ENCODE data around the gene AMACR. TPM values are rescaled to one million over a fixed set of nuclear protein-coding genes. Genes with fewer than 3 reads are reported as not detected.

AMACR gene
- total RNA-seq, 2 experiments from 2014 or later = 6.6 to 9.5 TPM

- Mint-ChIP-seq H3K27me3 (no peaks in the 10 kb centered on the region), H3K36me3 (peaks cover 8% of the 10 kb centered on the region), H3K4me1 (no peaks in the 10 kb centered on the region), H3K27ac (no peak overlapping the region), H3K9me3 (ENCODE audit: low read depth) (no peaks in the 10 kb centered on the region), H3K4me3 (no peak overlapping the region)
- no peak for ATAC-seq
- DNase-seq = no peak
- CTCF ChIA-PET = no interaction called here
These were observed 22.2 kb upstream of the AMACR start for GRCh38 chr5:34030048-34030447.

- Mint-ChIP-seq H3K9me3 (ENCODE audit: low read depth) (no peaks in the 10 kb centered on the region), H3K4me1 (peaks cover 8% of the 10 kb centered on the region), H3K4me3 (no peak overlapping the region), H3K36me3 (peaks cover 5% of the 10 kb centered on the region), H3K27ac (no peak overlapping the region), H3K27me3 (no peaks in the 10 kb centered on the region)
- CTCF ChIA-PET = no interaction called here
- ATAC-seq (no peak), DNase-seq (no peak)
These were observed 20.5 kb upstream of the AMACR start for GRCh38 chr5:34028349-34028748.

GRCh38 chr5:34026089-34026761, 18.4 kb upstream of the AMACR start:
- Mint-ChIP-seq H3K4me3 (no peak overlapping the region), H3K9me3 (ENCODE audit: low read depth) (no peaks in the 10 kb centered on the region), H3K27me3 (no peaks in the 10 kb centered on the region), H3K36me3 (peaks cover 11% of the 10 kb centered on the region), H3K4me1 (peaks cover 27% of the 10 kb centered on the region), H3K27ac (no peak overlapping the region)
- CTCF ChIA-PET = no interaction called here
- ATAC-seq (no peak), DNase-seq (no peak)

GRCh38 chr5:34022121-34022705, 14.4 kb upstream of the AMACR start:
- no peaks in the 10 kb centered on the region for H3K9me3 Mint-ChIP-seq (ENCODE audit: low read depth)
- H3K27ac Mint-ChIP-seq = peak overlapping the region; percentile 87
- CTCF ChIA-PET = interaction anchor here (1.4 to 3.1 kb wide), 3 partner anchors 9 to 25 kb away, joined by 5 to 22 read pairs (median 8); partner anchors contain the start of gene AMACR
- H3K36me3 Mint-ChIP-seq = peaks cover 27% of the 10 kb centered on the region
- H3K4me3 Mint-ChIP-seq = no peak overlapping the region
- peaks cover 39% of the 10 kb centered on the region for H3K4me1 Mint-ChIP-seq
- ATAC-seq (peak; percentile 99), DNase-seq (peak; percentile 85)
- H3K27me3 Mint-ChIP-seq = no peaks in the 10 kb centered on the region

- Mint-ChIP-seq H3K27ac (peak overlapping the region; percentile 87), H3K4me1 (peaks cover 41% of the 10 kb centered on the region), H3K27me3 (no peaks in the 10 kb centered on the region), H3K9me3 (ENCODE audit: low read depth) (no peaks in the 10 kb centered on the region), H3K36me3 (peaks cover 27% of the 10 kb centered on the region), H3K4me3 (peak overlapping the region; percentile 13)
- CTCF ChIA-PET = interaction anchor here (1.7 to 3.1 kb wide), 2 partner anchors 9 to 25 kb away, joined by 8 to 22 read pairs; no protein-coding TSS in a partner anchor
- ATAC-seq = no peak
- DNase-seq = no peak
These were observed 13.5 kb upstream of the AMACR start for GRCh38 chr5:34021334-34021733.

- H3K36me3 Mint-ChIP-seq = peaks cover 27% of the 10 kb centered on the region
- peak overlapping the region; percentile 87 for H3K27ac Mint-ChIP-seq
- no peak for ATAC-seq
- CTCF ChIA-PET = interaction anchor here (0.6 to 3.1 kb wide), 2 partner anchors 12 to 24 kb away, joined by 3 to 22 read pairs; no protein-coding TSS in a partner anchor
- H3K4me3 Mint-ChIP-seq = no peak overlapping the region
- H3K27me3 Mint-ChIP-seq = no peaks in the 10 kb centered on the region
- H3K9me3 Mint-ChIP-seq (ENCODE audit: low read depth) = no peaks in the 10 kb centered on the region
- no peak for DNase-seq
- H3K4me1 Mint-ChIP-seq = peaks cover 45% of the 10 kb centered on the region
These were observed 12.9 kb upstream of the AMACR start for GRCh38 chr5:34020726-34021125.

- no peak overlapping the region for H3K27ac Mint-ChIP-seq
- no peaks in the 10 kb centered on the region for H3K27me3 Mint-ChIP-seq
- DNase-seq (no peak), ATAC-seq (no peak)
- peaks cover 3% of the 10 kb centered on the region for H3K9me3 Mint-ChIP-seq (ENCODE audit: low read depth)
- peaks cover 38% of the 10 kb centered on the region for H3K4me1 Mint-ChIP-seq
- no peak overlapping the region for H3K4me3 Mint-ChIP-seq
- H3K36me3 Mint-ChIP-seq = peaks cover 29% of the 10 kb centered on the region
- CTCF ChIA-PET = interaction anchor here (3.1 kb wide), 1 partner anchor 20 kb away, joined by 9 read pairs; no protein-coding TSS in a partner anchor
These were observed 9.4 kb upstream of the AMACR start for GRCh38 chr5:34017254-34017653.

- CTCF ChIA-PET = interaction anchor here (3.1 kb wide), 1 partner anchor 20 kb away, joined by 9 read pairs; no protein-coding TSS in a partner anchor
- H3K4me1 Mint-ChIP-seq = peaks cover 32% of the 10 kb centered on the region
These were observed 8.9 kb upstream of the AMACR start for GRCh38 chr5:34016750-34017149.

GRCh38 chr5:34016222-34016621, 8.4 kb upstream of the AMACR start:
- no peak for DNase-seq
- Mint-ChIP-seq H3K27ac (no peak overlapping the region), H3K27me3 (no peaks in the 10 kb centered on the region), H3K4me1 (peaks cover 27% of the 10 kb centered on the region), H3K36me3 (peaks cover 23% of the 10 kb centered on the region), H3K9me3 (ENCODE audit: low read depth) (peaks cover 3% of the 10 kb centered on the region), H3K4me3 (no peak overlapping the region)
- no peak for ATAC-seq
- CTCF ChIA-PET = interaction anchor here (1.5 to 3.1 kb wide), 2 partner anchors 10 to 19 kb away, joined by 3 to 9 read pairs; no protein-coding TSS in a partner anchor

More at GRCh38 chr5:34016750-34017149, 8.9 kb upstream of the AMACR start:
- H3K27me3 Mint-ChIP-seq = no peaks in the 10 kb centered on the region
- H3K36me3 Mint-ChIP-seq = peaks cover 28% of the 10 kb centered on the region
- peaks cover 3% of the 10 kb centered on the region for H3K9me3 Mint-ChIP-seq (ENCODE audit: low read depth)
- no peak overlapping the region for H3K27ac Mint-ChIP-seq
- ATAC-seq (no peak), DNase-seq (no peak)
- no peak overlapping the region for H3K4me3 Mint-ChIP-seq

- CTCF ChIA-PET = interaction anchor here (1.5 to 3.1 kb wide), 2 partner anchors 9 to 18 kb away, joined by 3 to 9 read pairs; no protein-coding TSS in a partner anchor
- no peaks in the 10 kb centered on the region for H3K27me3 Mint-ChIP-seq
These were observed 7.4 kb upstream of the AMACR start for GRCh38 chr5:34015120-34015822.

GRCh38 chr5:34014626-34015025, 6.8 kb upstream of the AMACR start:
- DNase-seq (no peak), ATAC-seq (no peak)
- Mint-ChIP-seq H3K4me3 (no peak overlapping the region), H3K4me1 (peaks cover 19% of the 10 kb centered on the region), H3K27me3 (no peaks in the 10 kb centered on the region), H3K36me3 (peaks cover 12% of the 10 kb centered on the region), H3K9me3 (ENCODE audit: low read depth) (peaks cover 3% of the 10 kb centered on the region), H3K27ac (no peak overlapping the region)
- CTCF ChIA-PET = no interaction called here

More at GRCh38 chr5:34015120-34015822, 7.4 kb upstream of the AMACR start:
- DNase-seq = no peak
- H3K9me3 Mint-ChIP-seq (ENCODE audit: low read depth) = peaks cover 3% of the 10 kb centered on the region
- H3K4me1 Mint-ChIP-seq = peaks cover 19% of the 10 kb centered on the region
- peaks cover 15% of the 10 kb centered on the region for H3K36me3 Mint-ChIP-seq
- H3K4me3 Mint-ChIP-seq = no peak overlapping the region
- ATAC-seq = no peak
- H3K27ac Mint-ChIP-seq = no peak overlapping the region

GRCh38 chr5:34013547-34013946, 5.7 kb upstream of the AMACR start:
- Mint-ChIP-seq H3K36me3 (peaks cover 9% of the 10 kb centered on the region), H3K4me3 (no peak overlapping the region), H3K27me3 (no peaks in the 10 kb centered on the region), H3K27ac (no peak overlapping the region), H3K9me3 (ENCODE audit: low read depth) (peaks cover 3% of the 10 kb centered on the region), H3K4me1 (peaks cover 26% of the 10 kb centered on the region)
- CTCF ChIA-PET = interaction anchor here (0.9 to 1.8 kb wide), 3 partner anchors 9 to 171 kb away, joined by 3 to 8 read pairs (median 6); no protein-coding TSS in a partner anchor
- ATAC-seq (no peak), DNase-seq (no peak)

- H3K9me3 Mint-ChIP-seq (ENCODE audit: low read depth) = peaks cover 3% of the 10 kb centered on the region
- no peaks in the 10 kb centered on the region for H3K27me3 Mint-ChIP-seq
- no peak for ATAC-seq
- peaks cover 29% of the 10 kb centered on the region for H3K4me1 Mint-ChIP-seq
- DNase-seq = no peak
- CTCF ChIA-PET = interaction anchor here (0.9 to 1.8 kb wide), 3 partner anchors 9 to 172 kb away, joined by 3 to 8 read pairs (median 6); no protein-coding TSS in a partner anchor
- no peak overlapping the region for H3K27ac Mint-ChIP-seq
- H3K4me3 Mint-ChIP-seq = no peak overlapping the region
- peaks cover 7% of the 10 kb centered on the region for H3K36me3 Mint-ChIP-seq
These were observed 4.9 kb upstream of the AMACR start for GRCh38 chr5:34012791-34013190.
